GM18505 (cell line): Measurements from ENCODE around the gene CYP27C1.

Experiments
- ATAC-seq: cut with Tn5 transposase; IDR thresholded peaks from one replicate; pipeline ENCODE4 v1.9.1; 2021; ENCODE audit not compliant: unreplicated experiment
- POLR2A ChIP-seq: IDR thresholded peaks from 4 replicates; pipeline ENCODE4 v1.6.1; 2011; ENCODE audit warnings: borderline replicate concordance; ENCODE audit not compliant: insufficient read depth, insufficient read length; ENCODE audit errors: extremely low read depth

Gene CYP27C1

GRCh38 chr2:127181851-127182250 is 38.2 kb downstream of the CYP27C1 start:
- ATAC-seq = no peak
- TF ChIP-seq POLR2A = no peak

DNA sequence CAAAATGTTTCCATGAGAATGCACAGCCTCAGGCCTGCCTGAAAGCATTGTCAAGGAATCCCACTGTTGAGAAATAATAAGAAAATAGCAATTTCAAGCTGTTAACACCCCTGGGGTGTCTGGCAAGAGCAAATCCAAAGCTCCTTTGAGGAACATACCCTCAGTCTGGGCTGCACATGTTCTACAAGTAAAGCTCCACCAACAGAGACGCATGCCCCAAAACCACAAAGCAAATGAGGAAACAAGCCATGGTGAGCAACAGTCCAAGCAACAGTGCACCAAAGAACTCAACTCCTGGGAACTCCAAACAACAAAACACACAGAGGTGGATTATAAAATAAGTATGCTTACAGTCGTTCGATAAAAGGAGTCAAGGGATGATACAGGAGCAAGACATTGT is 40.3 kb downstream of the CYP27C1 start:
- TF ChIP-seq POLR2A = no peak
- ATAC-seq = no peak

GRCh38 chr2:127177617-127178263 is 42.4 kb downstream of the CYP27C1 start:
- no peak for ATAC-seq
- TF ChIP-seq POLR2A = no peak

GRCh38 chr2:127176371-127177311 is 43.5 kb downstream of the CYP27C1 start:
- ATAC-seq = no peak
- no peak for TF ChIP-seq POLR2A

DNA sequence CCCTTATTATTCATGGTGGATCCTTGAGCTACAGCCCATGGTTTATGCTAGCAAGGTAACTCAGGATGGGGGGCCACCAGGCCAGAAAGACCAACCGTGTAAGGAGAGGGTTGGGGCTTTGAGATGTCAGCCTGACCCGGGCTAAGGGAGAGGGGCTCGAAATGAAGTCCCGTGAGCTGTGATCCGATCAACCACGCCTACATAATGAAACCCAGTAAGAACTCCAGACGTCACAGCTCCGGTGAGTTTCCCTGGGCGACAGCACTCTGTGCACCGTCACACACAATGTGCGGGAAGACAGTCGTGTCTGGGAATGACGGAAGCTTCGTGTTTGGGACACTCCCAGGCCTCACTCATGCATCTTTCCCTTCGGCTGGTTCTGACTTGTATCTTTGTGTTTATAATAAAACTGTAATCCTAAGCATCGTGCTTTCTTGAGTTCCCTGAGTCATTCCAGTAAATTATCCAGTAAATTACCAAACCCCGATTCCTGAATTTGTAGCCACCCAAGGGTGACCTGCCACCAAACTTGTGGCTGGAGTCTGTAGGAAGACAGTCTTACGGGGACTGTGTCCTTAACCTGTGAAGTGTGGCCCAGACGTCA is 44.2 kb downstream of the CYP27C1 start:
- no peak for ATAC-seq

DNA sequence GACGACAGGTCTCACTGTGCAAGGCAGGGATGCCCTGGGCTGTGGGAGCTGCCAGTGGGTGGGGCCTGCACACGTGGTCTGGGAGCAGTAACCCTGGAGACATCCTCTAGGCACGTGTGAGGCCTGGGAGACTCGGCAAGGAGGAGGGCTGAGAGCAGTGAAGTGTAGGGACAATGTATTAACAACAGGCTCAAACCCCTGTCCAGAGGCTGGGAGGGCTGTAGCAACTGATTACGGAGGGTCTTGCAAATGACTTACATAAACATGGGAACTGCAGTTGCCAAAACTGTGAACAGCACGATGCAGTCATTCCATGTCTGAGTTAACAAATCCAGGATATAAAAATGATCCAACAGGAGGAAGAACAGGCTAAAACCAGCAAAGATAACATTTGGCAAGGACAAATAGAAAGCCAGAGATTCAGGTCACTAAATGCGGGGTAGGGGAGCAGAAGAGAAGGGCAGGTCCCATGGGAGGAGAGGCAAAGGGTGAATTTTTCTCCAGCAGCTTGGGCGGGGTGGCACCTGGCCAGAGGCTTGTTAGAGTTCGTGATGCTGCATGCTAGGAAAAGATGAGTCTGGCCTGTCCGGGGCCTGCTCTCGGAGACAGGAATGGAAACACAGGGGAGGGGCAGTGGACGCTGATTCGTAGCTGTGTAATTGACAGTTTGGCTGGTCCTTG is 44.9 kb downstream of the CYP27C1 start:
- no peak for TF ChIP-seq POLR2A
- ATAC-seq = no peak

More for the DNA sequence above, 44.2 kb downstream of the CYP27C1 start:
- no peak for TF ChIP-seq POLR2A

DNA sequence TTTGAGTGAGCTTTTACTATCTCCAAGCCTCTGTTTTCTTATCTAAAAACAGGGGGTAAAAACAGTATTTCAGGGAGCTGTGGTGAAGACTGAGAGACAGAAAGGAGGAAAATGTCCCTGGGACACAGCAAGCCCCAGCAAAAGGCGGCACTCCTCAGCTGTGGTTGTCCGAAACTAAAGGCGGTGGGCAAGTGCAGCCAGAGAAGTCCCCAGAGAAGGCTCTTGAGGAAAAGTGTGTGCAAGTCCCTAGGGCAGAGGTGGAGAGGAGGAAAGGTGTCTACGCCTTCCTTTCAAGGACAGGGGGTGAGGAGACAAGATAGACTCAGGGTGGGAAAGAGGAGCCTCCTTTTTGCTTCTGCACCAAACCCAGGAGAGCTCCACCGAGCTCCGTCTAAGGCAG is 45.5 kb downstream of the CYP27C1 start:
- no peak for ATAC-seq

DNA sequence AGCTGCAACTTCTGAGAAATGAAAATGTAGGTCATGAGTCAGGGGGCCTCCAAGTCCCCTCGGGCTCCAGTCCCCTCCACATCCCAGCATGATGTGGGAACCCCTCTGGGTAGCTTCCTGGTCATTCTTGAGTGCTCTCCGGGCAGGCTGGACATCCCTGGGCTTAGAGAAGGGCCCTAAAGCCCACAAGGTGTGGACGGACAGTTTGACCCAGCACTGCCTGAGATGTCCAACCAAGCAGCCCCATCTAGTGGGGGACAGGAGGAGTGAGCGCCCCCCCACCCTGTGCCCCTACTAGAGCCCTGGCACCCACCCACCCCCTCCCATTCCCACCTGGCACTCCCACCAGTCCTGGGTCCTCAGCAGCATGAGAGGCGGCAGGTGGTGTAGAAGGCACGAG is 46.0 kb downstream of the CYP27C1 start:
- ATAC-seq = no peak
- no peak for TF ChIP-seq POLR2A

More for the DNA sequence above, 45.5 kb downstream of the CYP27C1 start:
- no peak for TF ChIP-seq POLR2A

DNA sequence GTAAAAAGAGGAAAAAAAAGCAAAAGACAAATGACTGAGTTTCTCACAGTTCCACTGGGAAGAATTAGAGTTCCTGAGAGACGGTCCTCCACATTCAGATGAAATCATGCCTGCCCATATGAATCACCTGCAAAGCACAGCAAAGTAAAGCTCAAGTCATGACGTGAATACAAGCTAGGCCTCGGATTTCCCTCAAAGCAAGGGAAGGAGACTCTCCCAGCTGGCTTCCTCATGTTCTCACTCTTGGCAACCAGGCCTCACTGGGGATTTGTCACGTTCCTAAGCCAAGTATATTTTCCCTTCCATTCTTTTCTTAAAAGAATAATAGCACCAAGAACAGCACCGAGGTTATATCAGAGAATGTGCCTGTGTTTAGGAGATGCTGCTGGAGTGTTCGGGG is 47.0 kb downstream of the CYP27C1 start:
- TF ChIP-seq POLR2A = no peak
- ATAC-seq = no peak

DNA sequence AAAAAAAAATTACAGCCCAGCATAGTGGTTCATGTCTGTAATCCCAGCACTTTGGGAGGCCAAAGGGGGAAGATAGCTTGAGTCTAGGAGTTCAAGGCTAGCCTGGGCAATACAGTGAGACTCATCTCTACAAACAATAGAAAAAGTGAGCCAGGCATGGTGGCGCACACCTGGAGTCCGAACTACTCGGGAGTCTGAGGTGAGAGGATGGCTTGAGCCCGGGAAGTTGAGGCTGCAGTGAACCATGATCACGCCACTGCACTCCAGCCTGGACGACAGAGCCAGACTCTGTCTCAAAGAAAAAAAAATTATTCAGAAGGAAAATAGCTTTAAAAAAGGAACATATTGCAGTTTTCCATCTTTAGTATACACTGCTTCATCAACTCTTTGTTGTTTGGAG is 47.8 kb downstream of the CYP27C1 start:
- no peak for ATAC-seq
- TF ChIP-seq POLR2A = no peak

DNA sequence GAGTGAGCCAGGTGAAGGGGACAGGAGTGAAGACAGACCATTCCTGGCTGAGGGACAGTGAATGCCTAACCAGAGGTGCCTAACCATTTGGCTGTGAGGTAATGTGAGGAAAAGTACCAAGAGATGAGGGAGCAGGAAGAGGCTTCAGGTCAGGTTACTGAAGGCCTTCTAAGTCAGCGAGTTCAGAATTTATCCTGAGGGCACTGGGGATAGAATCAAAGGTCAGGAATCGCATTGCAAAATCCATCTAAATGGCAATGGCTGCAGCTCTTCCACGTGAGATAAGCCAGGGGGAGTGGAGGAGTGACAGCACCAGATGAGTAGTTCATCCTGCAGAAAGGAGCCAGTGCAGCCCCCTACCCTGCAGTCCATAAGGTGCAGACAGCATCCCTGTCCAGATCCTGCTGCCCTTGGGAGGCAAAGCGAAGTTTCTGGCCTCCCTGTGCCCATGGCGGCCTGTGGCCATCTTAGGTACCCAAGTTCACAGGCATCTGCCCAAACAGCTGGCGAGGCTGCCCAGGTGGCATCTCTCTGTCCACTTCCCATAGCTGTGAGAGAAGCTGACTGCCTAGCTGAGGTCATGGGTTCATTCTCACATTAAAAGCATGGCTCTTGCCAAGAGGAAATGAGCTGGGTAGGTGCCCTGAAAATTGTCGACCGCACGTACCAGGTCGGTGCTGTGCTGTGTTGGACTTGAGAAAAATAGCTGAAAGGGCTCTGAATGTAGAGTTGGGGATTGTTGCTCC is 49.5 kb downstream of the CYP27C1 start:
- no peak for TF ChIP-seq POLR2A
- ATAC-seq = no peak

- TF ChIP-seq POLR2A = no peak
- no peak for ATAC-seq
Measured at GRCh38 chr2:127170021-127170420, 50.1 kb downstream of the CYP27C1 start.
